Right atrium auricular region (tissue), 2 donors: Measurements from ENCODE around the gene P4HTM. TPM values are rescaled to one million over a fixed set of nuclear protein-coding genes. Genes with fewer than 3 reads are reported as not detected.

ENCODE experiments used
- DNase-seq: peaks from one replicate; pipeline ENCODE4 v3.0.0-alpha.2; 2019; ENCODE audit warnings: low spot score
- H3K27ac ChIP-seq, 2 donors: fragments of 200-600 bp; sonication (generic); 1 replicate in 1 of 2; 2 replicates in 1 of 2; pipeline ENCODE4 v1.5.1; 2016 to 2019
- H3K27me3 ChIP-seq, 2 donors: fragments of 200-600 bp; sonication (generic); one replicate each; pipeline versions ENCODE4 v1.5.1 to v1.6.0; 2017 to 2019
- H3K36me3 ChIP-seq: fragments of 200-600 bp; sonication (generic); one replicate; pipeline ENCODE4 v1.5.1; 2016
- H3K4me1 ChIP-seq, 2 donors: fragments of 200-600 bp; sonication (generic); one replicate each; pipeline versions ENCODE4 v1.5.1 to v1.6.0; 2017 to 2019
- H3K4me3 ChIP-seq, 2 donors: fragments of 200-600 bp; sonication (generic); 1 replicate in 1 of 2; 2 replicates in 1 of 2; pipeline ENCODE4 v1.5.1; 2017 to 2019; ENCODE audit warnings: mild to moderate bottlenecking in 1 of 2, moderate library complexity in 1 of 2
- H3K9me3 ChIP-seq, 2 donors: fragments of 200-600 bp; sonication (generic); one replicate each; pipeline ENCODE4 v1.5.1; 2019
- CTCF ChIP-seq, 2 donors: fragments of 200-600 bp; sonication (generic); IDR thresholded peaks; one replicate each; pipeline ENCODE4 v1.5.1; 2019; ENCODE audit warnings: antibody characterized with exemption in 2 of 2
- total RNA-seq, 2 donors: library from RNA; depleted of rRNA; stranded (reverse); fragments of >200 nt; gene quantifications; one replicate each; pipeline ENCODE4 v1.1.0, GENCODE V29; 2016

P4HTM gene
- total RNA-seq, 2 donors from 2014 or later: 40.5 to 45.4 TPM

GRCh38 chr3:48984663-48985062 lies 5.4 kb upstream of the P4HTM start:
- H3K36me3 ChIP-seq: peaks cover 62% of the 10 kb centered on the region
- no peaks in the 10 kb centered on the region for H3K27me3 ChIP-seq
- H3K9me3 ChIP-seq: no peaks in the 10 kb centered on the region
- H3K4me1 ChIP-seq: peaks cover 0 to 9% of the 10 kb centered on the region in 2 donors
- no peak overlapping the region for H3K27ac ChIP-seq
- no peak for DNase-seq
- no peak for TF ChIP-seq CTCF (IDR thresholded peaks at IDR 0.05)
- H3K4me3 ChIP-seq: no peak overlapping the region

- H3K27me3 ChIP-seq: no peaks in the 10 kb centered on the region
- peaks cover 49% of the 10 kb centered on the region for H3K36me3 ChIP-seq
- no peak for DNase-seq
- no peak overlapping the region for H3K4me3 ChIP-seq
- TF ChIP-seq CTCF (IDR thresholded peaks at IDR 0.05): no peak
- H3K9me3 ChIP-seq: no peaks in the 10 kb centered on the region
- H3K27ac ChIP-seq: no peak overlapping the region
- peaks cover 0 to 11% of the 10 kb centered on the region in 2 donors for H3K4me1 ChIP-seq
Observed at GRCh38 chr3:48985831-48986376, 4.1 kb upstream of the P4HTM start.

GRCh38 chr3:48989126-48989795 lies 780 bp upstream of the P4HTM start:
- Histone ChIP-seq H3K27ac (peak overlapping the region; percentile 84 to 93), H3K36me3 (peaks cover 20% of the 10 kb centered on the region), H3K4me3 (peak overlapping the region; percentile 64 to 90), H3K9me3 (no peaks in the 10 kb centered on the region), H3K27me3 (no peaks in the 10 kb centered on the region), H3K4me1 (peaks cover 0 to 25% of the 10 kb centered on the region in 2 donors)
- TF ChIP-seq CTCF (IDR thresholded peaks at IDR 0.05): no peak
- DNase-seq: no peak

- no peak for DNase-seq
- H3K36me3 ChIP-seq: peaks cover 14% of the 10 kb centered on the region
- H3K9me3 ChIP-seq: no peaks in the 10 kb centered on the region
- TF ChIP-seq CTCF (IDR thresholded peaks at IDR 0.05): peak in 1 of 2 donors; percentile 9
- peaks cover 0 to 25% of the 10 kb centered on the region in 2 donors for H3K4me1 ChIP-seq
- peak overlapping the region; percentile 64 to 90 for H3K4me3 ChIP-seq
- H3K27ac ChIP-seq: peak overlapping the region; percentile 84 to 93
- no peaks in the 10 kb centered on the region for H3K27me3 ChIP-seq
Observed at GRCh38 chr3:48990636-48991469, 812 bp downstream of the P4HTM start.

GRCh38 chr3:48991851-48992545 lies 2.0 kb downstream of the P4HTM start:
- H3K4me1 ChIP-seq: peaks cover 0 to 25% of the 10 kb centered on the region in 2 donors
- no peak for TF ChIP-seq CTCF (IDR thresholded peaks at IDR 0.05)
- DNase-seq: no peak
- peaks cover 15% of the 10 kb centered on the region for H3K36me3 ChIP-seq
- no peak overlapping the region for H3K27ac ChIP-seq
- no peak overlapping the region for H3K4me3 ChIP-seq
- no peaks in the 10 kb centered on the region for H3K9me3 ChIP-seq
- no peaks in the 10 kb centered on the region for H3K27me3 ChIP-seq
